HG03558 (cell line): ENCODE results near the gene ZC3HAV1L.
"Not testable (repeated sequence)": the region's sequence is repeated elsewhere in the genome, so short reads cannot be mapped to it uniquely, and the experiment has no call there.

ENCODE experiments used
- ATAC-seq: cut with Tn5 transposase; IDR thresholded peaks from one replicate; pipeline ENCODE4 v1.9.1; 2021; ENCODE audit warnings: moderate number of reproducible peaks; ENCODE audit not compliant: unreplicated experiment; ENCODE audit errors: extremely low read depth

The ZC3HAV1L gene

GRCh38 chr7:139023076-139023475 lies 12.8 kb downstream of the ZC3HAV1L start:
- ATAC-seq = no peak

DNA sequence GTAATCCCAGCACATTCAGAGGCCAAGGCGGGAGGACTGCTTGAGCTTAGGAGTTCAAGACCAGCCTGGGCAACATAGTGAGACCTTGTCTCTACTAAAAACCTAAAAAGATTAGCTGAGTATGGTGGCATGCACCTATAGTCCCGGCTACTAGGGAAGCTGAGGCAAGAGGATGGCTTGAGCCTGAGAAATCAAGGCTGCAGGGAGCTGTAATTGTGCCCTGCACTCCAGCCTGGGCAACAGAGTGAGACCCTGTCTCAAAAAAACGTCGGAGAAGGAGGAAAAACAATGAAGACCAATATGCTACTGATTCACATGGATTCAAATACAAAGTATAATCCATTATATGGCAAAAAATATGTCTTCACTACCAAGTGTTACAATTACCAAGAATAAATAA lies 13.6 kb downstream of the ZC3HAV1L start:
- ATAC-seq = no peak

DNA sequence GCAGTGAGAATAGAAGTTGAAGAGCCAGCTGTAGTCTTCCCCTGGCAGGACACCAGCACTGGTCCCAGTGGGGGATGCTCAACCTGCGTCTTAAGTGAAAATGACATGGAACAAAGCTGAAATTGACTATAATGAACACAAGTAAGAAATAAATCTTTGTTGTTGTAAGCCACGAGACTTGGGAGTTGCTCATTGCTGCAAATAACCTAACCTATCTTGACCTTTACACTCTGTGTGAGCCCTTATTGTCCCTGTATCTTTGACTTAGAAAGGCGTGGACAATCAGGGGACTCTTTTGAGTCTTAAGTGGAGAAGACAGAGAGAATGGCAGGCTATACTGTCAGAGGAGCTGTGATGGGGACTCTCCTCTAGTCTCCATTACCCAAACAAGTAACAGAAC lies 16.9 kb downstream of the ZC3HAV1L start:
- ATAC-seq = no peak

GRCh38 chr7:139016931-139017511 lies 18.8 kb downstream of the ZC3HAV1L start:
- ATAC-seq = peak; percentile 77

GRCh38 chr7:139011373-139011772 lies 24.5 kb downstream of the ZC3HAV1L start:
- ATAC-seq = no peak

- no peak for ATAC-seq
These were observed 31.3 kb downstream of the ZC3HAV1L start for GRCh38 chr7:139004321-139005090.

- ATAC-seq = no peak
These were observed 36.4 kb downstream of the ZC3HAV1L start for GRCh38 chr7:138999414-138999813.

DNA sequence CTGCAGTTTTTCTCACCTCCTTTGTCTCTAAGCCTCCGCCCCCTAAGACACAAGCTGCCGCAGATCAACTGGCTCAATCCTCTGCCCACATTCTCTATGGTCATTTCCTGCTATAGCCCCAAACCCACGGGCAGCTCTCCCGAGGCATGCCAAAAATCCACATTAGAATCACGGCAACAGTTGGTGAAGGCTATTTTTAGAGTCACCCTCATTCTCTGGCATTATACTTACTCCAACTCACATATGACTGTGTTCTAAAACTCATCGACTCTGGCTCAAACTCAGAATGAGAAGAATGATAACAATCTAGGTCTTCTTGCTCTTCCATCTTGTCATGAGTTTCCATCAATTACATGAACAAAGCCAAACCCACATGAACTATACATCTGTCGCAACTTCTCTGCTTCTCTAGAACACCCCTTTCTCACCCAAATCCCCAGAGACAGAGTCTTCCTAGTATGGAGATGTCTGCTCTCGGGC lies 43.8 kb downstream of the ZC3HAV1L start:
- ATAC-seq = no peak

- no peak for ATAC-seq
These were observed 48.2 kb downstream of the ZC3HAV1L start for GRCh38 chr7:138987686-138988085.

DNA sequence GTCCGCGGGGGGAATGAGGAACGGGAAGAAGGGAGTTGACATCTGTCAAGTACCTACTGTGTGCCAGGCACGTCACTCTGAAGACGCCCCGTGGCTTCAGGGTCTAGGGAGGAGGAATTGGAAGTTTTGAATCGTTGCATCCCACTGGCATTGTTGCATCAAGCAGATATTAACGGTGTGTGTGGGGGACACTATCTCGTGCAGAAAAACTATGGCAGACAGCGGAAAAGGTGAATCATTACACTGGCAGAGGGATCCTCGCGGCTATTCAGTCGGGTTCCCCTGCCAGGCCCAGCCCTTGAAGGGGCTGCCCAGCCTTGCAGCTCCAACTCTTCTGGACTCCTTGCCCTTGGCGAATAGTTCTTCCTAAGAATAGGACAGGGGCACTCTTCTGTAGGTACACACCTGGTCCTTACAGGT lies 53.6 kb downstream of the ZC3HAV1L start:
- ATAC-seq = no peak

- ATAC-seq = peak; percentile 82
These were observed 54.3 kb downstream of the ZC3HAV1L start, which contains the start of gene KIAA1549 for GRCh38 chr7:138981332-138982203. Gene KIAA1549 (minus strand): TSS chr7:138981389. CDS start chr7:138981269, 120 bp downstream.

- peak; percentile 18 for ATAC-seq
These were observed 55.1 kb downstream of the ZC3HAV1L start for GRCh38 chr7:138980563-138981291.

DNA sequence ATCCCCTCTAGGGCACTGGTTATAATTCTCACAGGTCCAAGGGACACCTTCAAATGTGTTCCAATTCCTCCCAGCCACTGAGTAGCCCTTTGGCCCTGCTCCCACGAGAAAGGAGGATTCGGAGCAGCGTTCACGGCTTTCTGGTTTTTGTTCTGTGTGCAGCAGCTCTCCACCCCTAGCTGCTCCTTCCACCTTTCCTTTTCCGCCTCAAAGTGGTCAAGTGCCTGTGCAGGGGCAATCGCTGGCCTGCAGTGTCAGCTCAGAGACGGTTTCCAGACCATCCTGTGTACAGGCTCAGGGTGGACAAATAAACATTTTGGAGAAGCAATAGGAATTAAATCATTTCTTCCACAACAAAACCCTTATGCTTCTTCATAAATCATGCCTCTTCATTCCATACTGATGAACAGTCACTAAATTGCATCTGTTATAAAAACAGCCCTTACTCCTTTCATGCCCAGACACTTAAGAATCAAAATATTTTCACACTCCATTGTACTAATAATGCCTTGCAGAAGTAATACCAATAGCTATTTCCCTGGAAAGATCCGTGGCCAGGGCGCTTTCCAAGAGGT lies 55.8 kb downstream of the ZC3HAV1L start:
- no peak for ATAC-seq

DNA sequence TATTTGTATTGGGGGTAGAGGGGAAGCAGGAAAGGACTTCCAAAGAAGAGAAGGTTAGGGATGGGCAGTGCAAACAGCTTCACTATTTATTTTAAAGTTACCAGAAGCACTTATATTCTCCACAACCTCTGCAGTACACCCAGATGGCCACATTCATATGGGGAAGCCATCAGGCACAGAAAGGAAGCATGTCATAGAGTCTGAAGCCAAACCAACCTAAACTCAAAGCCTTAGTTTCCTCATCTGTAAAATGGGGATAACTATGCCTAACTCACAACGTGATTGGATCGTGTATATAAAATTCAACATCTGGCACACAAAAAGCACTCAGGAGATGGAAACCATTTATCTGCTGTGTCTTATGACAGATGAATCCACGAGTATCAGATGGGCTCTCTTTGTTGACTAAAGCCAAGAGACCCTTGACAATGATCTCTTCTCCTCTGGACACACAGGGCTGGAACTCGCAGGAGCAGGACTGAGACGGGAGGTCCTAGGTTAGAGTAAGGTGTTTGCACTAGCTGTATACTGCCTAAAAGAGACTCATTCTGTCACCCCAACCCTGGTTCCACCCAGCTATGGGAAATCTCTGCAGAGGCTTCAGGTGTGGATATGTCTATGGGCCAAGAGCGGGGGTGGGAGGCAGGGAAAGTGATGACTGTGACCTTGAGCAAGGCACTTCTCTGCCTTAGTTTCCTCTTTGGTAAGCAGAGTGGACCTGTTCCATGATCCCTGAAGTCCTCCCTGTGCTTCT lies 56.4 kb downstream of the ZC3HAV1L start:
- ATAC-seq = no peak

GRCh38 chr7:138978541-138979184 lies 57.2 kb downstream of the ZC3HAV1L start:
- no peak for ATAC-seq

GRCh38 chr7:138976161-138976560 lies 59.7 kb downstream of the ZC3HAV1L start:
- not testable (repeated sequence) for ATAC-seq
